Liver (tissue), 9 donors: ENCODE results near the gene TRA2A. TPM values are rescaled to one million over a fixed set of nuclear protein-coding genes. Genes with fewer than 3 reads are reported as not detected.

Source experiments
- DNase-seq: peaks from one replicate; pipeline ENCODE4 v3.0.0-alpha.2; 2017; ENCODE audit warnings: low spot score
- H3K27ac ChIP-seq, 2 donors: one replicate each; pipeline ENCODE4 v1.7.0; 2013; ENCODE audit warnings: inconsistent platforms in 2 of 2, low read length in 2 of 2, control low read depth in 1 of 2, low read depth in 1 of 2, mild to moderate bottlenecking in 1 of 2
- H3K27me3 ChIP-seq, 4 donors: one replicate each; pipeline versions ENCODE4 v1.6.1 to v1.7.0; 2013; ENCODE audit warnings: low read length in 3 of 4, inconsistent platforms in 1 of 4, mild to moderate bottlenecking in 1 of 4, moderate library complexity in 1 of 4; ENCODE audit not compliant: control insufficient read depth in 4 of 4, insufficient read depth in 4 of 4
- H3K36me3 ChIP-seq, 4 donors: one replicate each; pipeline versions ENCODE4 v1.6.1 to v1.7.0; 2013; ENCODE audit warnings: low read length in 3 of 4, mild to moderate bottlenecking in 3 of 4, low read depth in 1 of 4, moderate library complexity in 1 of 4; ENCODE audit not compliant: control insufficient read depth in 4 of 4, insufficient read depth in 3 of 4
- H3K4me1 ChIP-seq, 4 donors: one replicate each; pipeline versions ENCODE4 v1.6.1 to v1.7.0; 2013; ENCODE audit warnings: low read length in 3 of 4, mild to moderate bottlenecking in 3 of 4, moderate library complexity in 1 of 4; ENCODE audit not compliant: control insufficient read depth in 4 of 4, insufficient read depth in 4 of 4
- H3K4me3 ChIP-seq, 3 donors: one replicate each; pipeline versions ENCODE4 v1.6.1 to v1.7.0; 2013; ENCODE audit warnings: low read length in 3 of 3, control low read depth in 1 of 3, low read depth in 1 of 3, mild to moderate bottlenecking in 1 of 3
- H3K9ac ChIP-seq, 2 donors: one replicate each; pipeline ENCODE4 v1.7.0; 2013; ENCODE audit warnings: low read length in 2 of 2, mild to moderate bottlenecking in 2 of 2, moderate library complexity in 2 of 2, control low read depth in 1 of 2, low read depth in 1 of 2
- H3K9me3 ChIP-seq, 4 donors: one replicate each; pipeline versions ENCODE4 v1.6.1 to v1.7.0; 2013; ENCODE audit warnings: low read length in 3 of 4; ENCODE audit not compliant: control insufficient read depth in 4 of 4
- EGR1 ChIP-seq, 2 donors: IDR thresholded peaks; 2 replicates each; pipeline ENCODE4 v1.6.1; 2016 to 2018; ENCODE audit warnings: antibody characterized with exemption in 2 of 2, low read depth in 2 of 2
- FOXA1 ChIP-seq: IDR thresholded peaks from 2 replicates; pipeline ENCODE4 v1.6.1; 2016; ENCODE audit warnings: antibody characterized with exemption
- FOXA2 ChIP-seq: IDR thresholded peaks from 2 replicates; pipeline ENCODE4 v1.6.1; 2016; ENCODE audit warnings: antibody characterized with exemption
- HNF4A ChIP-seq, 2 donors: conservative IDR thresholded peaks; 2 replicates each; pipeline ENCODE4 v1.6.1; 2016; ENCODE audit warnings: antibody characterized with exemption in 2 of 2, mild to moderate bottlenecking in 2 of 2
- HNF4G ChIP-seq: IDR thresholded peaks from 2 replicates; pipeline ENCODE4 v1.6.1; 2016; ENCODE audit warnings: antibody characterized with exemption
- JUND ChIP-seq, 2 donors: IDR thresholded peaks; 2 replicates each; pipeline ENCODE4 v1.6.1; 2016; ENCODE audit warnings: antibody characterized with exemption in 2 of 2
- NR2F2 ChIP-seq: IDR thresholded peaks from 2 replicates; pipeline ENCODE4 v1.6.1; 2016; ENCODE audit warnings: antibody characterized with exemption
- SP1 ChIP-seq: IDR thresholded peaks from 2 replicates; pipeline ENCODE4 v1.6.1; 2018; ENCODE audit warnings: antibody characterized with exemption, mild to moderate bottlenecking
- TAF1 ChIP-seq: conservative IDR thresholded peaks from 2 replicates; pipeline ENCODE4 v1.6.1; 2016; ENCODE audit warnings: antibody characterized with exemption, mild to moderate bottlenecking
- YY1 ChIP-seq: IDR thresholded peaks from 2 replicates; pipeline ENCODE4 v1.6.1; 2016; ENCODE audit warnings: antibody characterized with exemption, mild to moderate bottlenecking
- WGBS: extraction: QIAGEN DNeasy Blood & Tissue Kit; methylation state at CpG from one replicate; pipeline ENCODE4 v1.1.7; 2013; 5-methylcytosine and 5-hydroxymethylcytosine counted together
- polyA plus RNA-seq, 2 donors: library from polyadenylated mRNA; stranded (reverse) in 1 of 2; unstranded in 1 of 2; fragments of 200-250 nt in 1 of 2; fragments of >200 nt in 1 of 2; fragmentation: Nextera tagmentation in 1 of 2; extraction: Ambion mirVana in 1 of 2; gene quantifications; one replicate each; pipeline versions ENCODE4 v1.2.1 to v1.2.3, GENCODE V29; 2013 to 2015
- total RNA-seq, 2 donors: library from RNA; depleted of rRNA; stranded (reverse); fragments of >200 nt; gene quantifications; one replicate each; pipeline ENCODE4 v1.2.3, GENCODE V29; 2014
- TF ChIP-seq, protein P1 (sequence below): IDR thresholded peaks from 2 replicates; pipeline ENCODE4 v1.6.1; 2016; ENCODE audit warnings: antibody characterized with exemption, mild to moderate bottlenecking
- TF ChIP-seq, protein P2 (sequence below): IDR thresholded peaks from 2 replicates; pipeline ENCODE4 v1.6.1; 2016; ENCODE audit warnings: antibody characterized with exemption
- TF ChIP-seq, protein P3 (sequence below): fragments of 150-350 bp; IDR thresholded peaks from 2 replicates; pipeline ENCODE4 v1.5.1; 2017; ENCODE audit warnings: improper control_type of control experiment, low read depth, low read length; ENCODE audit not compliant: missing input control
- TF ChIP-seq, protein P4 (sequence below): IDR thresholded peaks from 2 replicates; pipeline ENCODE4 v1.6.1; 2016; ENCODE audit warnings: antibody characterized with exemption
- donor health status: healthy.
- donor health status: healthy.
- donor health status: healthy.
- donor health status: healthy.
- donor health status: healthy.

Gene TRA2A
- total and polyA plus RNA-seq, 4 donors: 13.7 to 25.9 (median 21.7) TPM

DNA sequence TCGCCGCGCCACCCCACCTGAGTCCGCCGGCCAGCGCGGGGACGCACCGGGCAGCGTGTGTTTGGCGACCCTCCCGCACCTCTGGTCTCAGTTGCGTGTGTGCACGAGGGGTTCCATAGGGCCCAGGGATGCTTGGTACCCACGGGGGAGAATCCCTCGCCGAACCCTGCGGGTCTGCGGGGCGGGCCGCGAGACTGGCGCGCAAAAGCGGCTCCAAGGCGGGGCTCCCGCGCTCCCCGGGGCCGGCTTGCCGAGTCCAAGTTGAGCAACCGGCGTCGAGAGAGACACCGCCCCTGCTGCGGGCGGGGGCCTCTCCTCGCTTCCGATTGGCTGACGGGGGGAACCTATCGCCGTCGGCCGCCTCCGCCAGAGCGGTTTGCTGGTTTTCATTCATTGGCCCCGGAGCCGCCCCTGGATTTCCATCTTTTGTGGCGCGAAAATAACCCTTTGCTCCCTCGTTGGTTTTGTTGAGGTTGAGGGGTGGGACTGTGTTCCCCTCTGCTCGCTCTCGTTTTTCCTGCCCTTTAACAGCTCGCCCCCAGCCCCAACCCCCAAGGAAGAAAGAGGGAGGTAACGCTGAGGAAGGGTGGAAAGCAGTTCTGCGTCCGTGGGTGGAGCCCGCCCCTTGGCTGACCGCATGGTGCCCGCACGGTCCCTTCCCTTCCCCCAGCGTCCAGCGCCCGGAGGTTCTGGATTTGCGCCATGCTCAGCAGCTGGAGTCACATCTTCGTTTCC, 57.5 kb downstream of the TRA2A start:
- DNase-seq: peak; percentile 96
- peaks cover 8 to 23% (median 22%) of the 10 kb centered on the region in 4 donors for H3K4me1 ChIP-seq
- 2% methylated on average over 66 of the region's 66 CpGs for WGBS
- H3K27me3 ChIP-seq: peaks cover 4 to 56% (median 29%) of the 10 kb centered on the region in 4 donors
- peak overlapping the region in 1 of 3 donors; percentile 46 for H3K4me3 ChIP-seq
- peaks cover 0 to 4% (median under 1%) of the 10 kb centered on the region in 4 donors for H3K9me3 ChIP-seq
- H3K9ac ChIP-seq: no peak overlapping the region
- H3K27ac ChIP-seq: no peak overlapping the region
- no peaks in the 10 kb centered on the region for H3K36me3 ChIP-seq
- TF ChIP-seq HNF4A (conservative IDR thresholded peaks at IDR 0.05) (peak; percentile 47 to 70), SP1 (peak; percentile 20), JUND (IDR thresholded peaks at IDR 0.05) (no peak), FOXA2 (no peak), HNF4G (no peak), TAF1 (no peak), FOXA1 (no peak)
- TF ChIP-seq, protein P1, sequence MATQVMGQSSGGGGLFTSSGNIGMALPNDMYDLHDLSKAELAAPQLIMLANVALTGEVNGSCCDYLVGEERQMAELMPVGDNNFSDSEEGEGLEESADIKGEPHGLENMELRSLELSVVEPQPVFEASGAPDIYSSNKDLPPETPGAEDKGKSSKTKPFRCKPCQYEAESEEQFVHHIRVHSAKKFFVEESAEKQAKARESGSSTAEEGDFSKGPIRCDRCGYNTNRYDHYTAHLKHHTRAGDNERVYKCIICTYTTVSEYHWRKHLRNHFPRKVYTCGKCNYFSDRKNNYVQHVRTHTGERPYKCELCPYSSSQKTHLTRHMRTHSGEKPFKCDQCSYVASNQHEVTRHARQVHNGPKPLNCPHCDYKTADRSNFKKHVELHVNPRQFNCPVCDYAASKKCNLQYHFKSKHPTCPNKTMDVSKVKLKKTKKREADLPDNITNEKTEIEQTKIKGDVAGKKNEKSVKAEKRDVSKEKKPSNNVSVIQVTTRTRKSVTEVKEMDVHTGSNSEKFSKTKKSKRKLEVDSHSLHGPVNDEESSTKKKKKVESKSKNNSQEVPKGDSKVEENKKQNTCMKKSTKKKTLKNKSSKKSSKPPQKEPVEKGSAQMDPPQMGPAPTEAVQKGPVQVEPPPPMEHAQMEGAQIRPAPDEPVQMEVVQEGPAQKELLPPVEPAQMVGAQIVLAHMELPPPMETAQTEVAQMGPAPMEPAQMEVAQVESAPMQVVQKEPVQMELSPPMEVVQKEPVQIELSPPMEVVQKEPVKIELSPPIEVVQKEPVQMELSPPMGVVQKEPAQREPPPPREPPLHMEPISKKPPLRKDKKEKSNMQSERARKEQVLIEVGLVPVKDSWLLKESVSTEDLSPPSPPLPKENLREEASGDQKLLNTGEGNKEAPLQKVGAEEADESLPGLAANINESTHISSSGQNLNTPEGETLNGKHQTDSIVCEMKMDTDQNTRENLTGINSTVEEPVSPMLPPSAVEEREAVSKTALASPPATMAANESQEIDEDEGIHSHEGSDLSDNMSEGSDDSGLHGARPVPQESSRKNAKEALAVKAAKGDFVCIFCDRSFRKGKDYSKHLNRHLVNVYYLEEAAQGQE: no peak
- TF ChIP-seq, protein P2, sequence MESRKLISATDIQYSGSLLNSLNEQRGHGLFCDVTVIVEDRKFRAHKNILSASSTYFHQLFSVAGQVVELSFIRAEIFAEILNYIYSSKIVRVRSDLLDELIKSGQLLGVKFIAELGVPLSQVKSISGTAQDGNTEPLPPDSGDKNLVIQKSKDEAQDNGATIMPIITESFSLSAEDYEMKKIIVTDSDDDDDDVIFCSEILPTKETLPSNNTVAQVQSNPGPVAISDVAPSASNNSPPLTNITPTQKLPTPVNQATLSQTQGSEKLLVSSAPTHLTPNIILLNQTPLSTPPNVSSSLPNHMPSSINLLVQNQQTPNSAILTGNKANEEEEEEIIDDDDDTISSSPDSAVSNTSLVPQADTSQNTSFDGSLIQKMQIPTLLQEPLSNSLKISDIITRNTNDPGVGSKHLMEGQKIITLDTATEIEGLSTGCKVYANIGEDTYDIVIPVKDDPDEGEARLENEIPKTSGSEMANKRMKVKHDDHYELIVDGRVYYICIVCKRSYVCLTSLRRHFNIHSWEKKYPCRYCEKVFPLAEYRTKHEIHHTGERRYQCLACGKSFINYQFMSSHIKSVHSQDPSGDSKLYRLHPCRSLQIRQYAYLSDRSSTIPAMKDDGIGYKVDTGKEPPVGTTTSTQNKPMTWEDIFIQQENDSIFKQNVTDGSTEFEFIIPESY: no peak

DNA sequence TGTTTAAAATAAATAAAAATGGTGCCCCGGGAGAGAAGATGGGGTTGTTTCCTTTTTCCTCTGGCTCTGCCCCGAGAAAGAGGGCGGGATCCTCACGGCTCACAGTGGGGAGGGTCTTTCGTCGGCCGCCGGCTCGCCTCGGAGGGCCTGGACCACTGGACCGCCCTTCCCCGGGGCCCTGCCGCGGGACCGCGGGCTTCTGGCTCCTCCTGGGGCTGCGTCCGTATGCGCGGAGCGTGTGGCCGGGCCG, 58.0 kb downstream of the TRA2A start:
- no peaks in the 10 kb centered on the region for H3K36me3 ChIP-seq
- H3K4me3 ChIP-seq: peak overlapping the region in 1 of 3 donors; percentile 46
- H3K9me3 ChIP-seq: peaks cover 0 to 4% (median under 1%) of the 10 kb centered on the region in 4 donors
- no peak overlapping the region for H3K9ac ChIP-seq
- no peak for DNase-seq
- 2% methylated on average over 23 of the region's 23 CpGs for WGBS
- peaks cover 12 to 28% (median 26%) of the 10 kb centered on the region in 4 donors for H3K4me1 ChIP-seq
- peaks cover 5 to 58% (median 30%) of the 10 kb centered on the region in 4 donors for H3K27me3 ChIP-seq
- TF ChIP-seq SP1 (no peak), HNF4G (no peak), NR2F2 (no peak), YY1 (no peak), TAF1 (no peak), JUND (IDR thresholded peaks at IDR 0.05) (no peak), FOXA1 (no peak), EGR1 (IDR thresholded peaks at IDR 0.05; ENCODE audit: low read depth in 2 of 2) (no peak), FOXA2 (no peak)
- TF ChIP-seq, protein P3, sequence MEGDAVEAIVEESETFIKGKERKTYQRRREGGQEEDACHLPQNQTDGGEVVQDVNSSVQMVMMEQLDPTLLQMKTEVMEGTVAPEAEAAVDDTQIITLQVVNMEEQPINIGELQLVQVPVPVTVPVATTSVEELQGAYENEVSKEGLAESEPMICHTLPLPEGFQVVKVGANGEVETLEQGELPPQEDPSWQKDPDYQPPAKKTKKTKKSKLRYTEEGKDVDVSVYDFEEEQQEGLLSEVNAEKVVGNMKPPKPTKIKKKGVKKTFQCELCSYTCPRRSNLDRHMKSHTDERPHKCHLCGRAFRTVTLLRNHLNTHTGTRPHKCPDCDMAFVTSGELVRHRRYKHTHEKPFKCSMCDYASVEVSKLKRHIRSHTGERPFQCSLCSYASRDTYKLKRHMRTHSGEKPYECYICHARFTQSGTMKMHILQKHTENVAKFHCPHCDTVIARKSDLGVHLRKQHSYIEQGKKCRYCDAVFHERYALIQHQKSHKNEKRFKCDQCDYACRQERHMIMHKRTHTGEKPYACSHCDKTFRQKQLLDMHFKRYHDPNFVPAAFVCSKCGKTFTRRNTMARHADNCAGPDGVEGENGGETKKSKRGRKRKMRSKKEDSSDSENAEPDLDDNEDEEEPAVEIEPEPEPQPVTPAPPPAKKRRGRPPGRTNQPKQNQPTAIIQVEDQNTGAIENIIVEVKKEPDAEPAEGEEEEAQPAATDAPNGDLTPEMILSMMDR: no peak
- TF ChIP-seq, protein P1: no peak
- TF ChIP-seq, protein P4, sequence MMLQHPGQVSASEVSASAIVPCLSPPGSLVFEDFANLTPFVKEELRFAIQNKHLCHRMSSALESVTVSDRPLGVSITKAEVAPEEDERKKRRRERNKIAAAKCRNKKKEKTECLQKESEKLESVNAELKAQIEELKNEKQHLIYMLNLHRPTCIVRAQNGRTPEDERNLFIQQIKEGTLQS: no peak
- no peak overlapping the region for H3K27ac ChIP-seq
